IPS DF 6.9 (cell line): Measurements from ENCODE around the gene SLC24A3.

ENCODE experiments used
- DNase-seq: peaks from one replicate; pipeline ENCODE4 v3.0.0-alpha.2; 2013; ENCODE audit warnings: low read depth, low spot score
- H3K27ac ChIP-seq: one replicate; pipeline ENCODE4 v1.5.1; 2013; ENCODE audit warnings: low read length, control low read depth
- H3K27me3 ChIP-seq: 2 replicates; pipeline ENCODE4 v1.6.1; 2013; ENCODE audit warnings: mild to moderate bottlenecking, low read length; ENCODE audit not compliant: control insufficient read depth, insufficient read depth
- H3K36me3 ChIP-seq: 2 replicates; pipeline ENCODE4 v1.6.1; 2013; ENCODE audit warnings: low read length; ENCODE audit not compliant: control insufficient read depth, insufficient read depth
- H3K4me1 ChIP-seq: 2 replicates; pipeline ENCODE4 v1.6.1; 2013; ENCODE audit warnings: low read length; ENCODE audit not compliant: control insufficient read depth, insufficient read depth
- H3K4me3 ChIP-seq: 2 replicates; pipeline ENCODE4 v1.5.1; 2013; ENCODE audit warnings: mild to moderate bottlenecking, low read length
- H3K9me3 ChIP-seq: 2 replicates; pipeline ENCODE4 v1.6.1; 2013; ENCODE audit warnings: low read length, inconsistent platforms; ENCODE audit not compliant: control insufficient read depth, insufficient read depth
- WGBS: extraction: QIAGEN DNeasy Blood & Tissue Kit; methylation state at CpG from one replicate; pipeline ENCODE4 v1.1.7; 2013; ENCODE audit warnings: mixed read lengths, missing lambda C conversion rate; ENCODE audit not compliant: insufficient read length, insufficient coverage; 5-methylcytosine and 5-hydroxymethylcytosine counted together

Gene SLC24A3

DNA sequence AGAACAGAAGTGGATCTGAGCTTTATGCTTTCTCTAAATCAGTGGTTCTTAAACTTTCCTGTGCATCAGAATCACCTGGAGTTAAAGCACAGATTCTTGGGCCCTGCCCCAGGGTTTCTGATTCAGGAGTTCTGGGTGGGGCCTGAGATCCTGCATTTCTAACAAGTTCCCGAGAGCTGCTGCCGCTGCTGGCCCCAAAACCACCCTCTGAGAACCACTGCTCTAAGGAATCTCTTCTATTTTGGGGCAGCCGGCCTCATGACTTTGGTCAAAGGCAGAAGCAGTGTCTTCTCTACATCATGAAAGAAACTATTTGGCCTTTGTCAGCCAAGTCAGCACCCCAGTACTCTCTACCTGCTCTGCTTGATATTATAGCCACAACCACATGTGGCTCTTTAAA, 503.5 kb downstream of the SLC24A3 start:
- Histone ChIP-seq H3K4me3 (no peak overlapping the region), H3K27me3 (no peaks in the 10 kb centered on the region), H3K4me1 (no peaks in the 10 kb centered on the region), H3K36me3 (no peaks in the 10 kb centered on the region), H3K27ac (no peak overlapping the region), H3K9me3 (peaks cover 2% of the 10 kb centered on the region; the same call in 1 of the 2 replicates)
- no CpG with 5 or more reads among the region's 3 CpGs for WGBS
- no peak for DNase-seq

DNA sequence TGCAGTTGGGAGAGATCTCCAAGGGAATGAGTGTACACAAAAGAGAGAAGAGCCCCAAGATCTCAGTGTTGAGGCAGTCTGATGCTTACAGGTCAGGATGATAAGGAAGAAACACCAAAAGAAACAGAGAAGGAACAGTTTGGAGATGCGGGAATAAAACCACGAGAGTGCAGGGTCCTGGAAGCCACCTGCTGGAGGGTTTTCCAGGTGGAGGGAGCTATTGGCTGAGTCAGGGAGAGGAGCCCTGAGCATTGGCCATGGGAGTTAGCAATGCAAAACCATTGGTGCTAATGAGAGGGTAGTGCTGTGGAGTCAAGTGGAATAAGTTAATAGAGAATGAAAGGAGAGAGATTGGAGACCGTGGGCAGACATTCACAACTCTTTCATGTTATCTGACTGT, 506.4 kb downstream of the SLC24A3 start:
- WGBS, result no CpG with 5 or more reads among the region's 3 CpGs
- Histone ChIP-seq H3K4me3 (no peak overlapping the region), H3K27me3 (no peaks in the 10 kb centered on the region), H3K9me3 (peaks cover 2% of the 10 kb centered on the region; the same call in 1 of the 2 replicates), H3K36me3 (no peaks in the 10 kb centered on the region), H3K4me1 (no peaks in the 10 kb centered on the region), H3K27ac (no peak overlapping the region)
- DNase-seq, result no peak

DNA sequence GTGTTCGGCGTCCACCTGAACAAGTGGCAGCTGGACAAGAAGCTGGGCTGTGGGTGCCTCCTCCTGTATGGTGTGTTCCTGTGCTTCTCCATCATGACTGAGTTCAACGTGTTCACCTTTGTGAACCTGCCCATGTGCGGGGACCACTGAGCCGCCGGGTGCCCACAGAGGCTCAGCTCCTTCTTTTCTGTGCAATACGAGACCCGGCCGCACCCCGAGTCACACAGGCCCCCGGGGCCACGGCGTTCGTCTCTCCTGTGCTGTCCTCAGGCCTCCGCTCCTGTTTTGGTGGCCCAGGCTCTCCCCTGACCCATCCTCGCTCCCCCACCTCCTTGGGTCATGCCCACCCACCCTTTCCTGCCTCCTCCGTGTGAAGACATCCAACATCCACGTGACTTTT, 508.5 kb downstream of the SLC24A3 start:
- no peak overlapping the region for H3K27ac ChIP-seq
- peaks cover 2% of the 10 kb centered on the region; the same call in 1 of the 2 replicates for H3K9me3 ChIP-seq
- no CpG with 5 or more reads among the region's 18 CpGs for WGBS
- no peaks in the 10 kb centered on the region for H3K36me3 ChIP-seq
- H3K4me1 ChIP-seq, result no peaks in the 10 kb centered on the region
- DNase-seq, result no peak
- H3K27me3 ChIP-seq, result no peaks in the 10 kb centered on the region
- no peak overlapping the region for H3K4me3 ChIP-seq

DNA sequence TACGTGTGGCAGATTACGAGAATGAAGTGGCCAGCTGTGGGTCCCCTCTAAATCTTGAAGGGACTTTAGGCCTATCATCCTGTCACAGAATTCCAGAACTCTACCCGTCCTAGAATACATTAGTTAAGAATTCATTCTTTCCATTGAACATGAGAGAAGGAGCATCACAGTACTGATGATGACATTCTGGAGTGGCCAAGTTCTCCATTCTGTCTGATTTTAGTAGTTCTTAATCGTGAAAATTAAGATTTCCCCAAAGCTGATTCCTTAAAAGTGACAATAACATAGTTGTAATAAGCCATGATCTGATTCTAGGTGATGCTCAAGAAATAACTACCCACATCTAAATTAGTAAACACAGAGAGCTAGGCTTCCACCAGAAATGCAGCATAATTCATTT, 510.6 kb downstream of the SLC24A3 start:
- H3K4me3 ChIP-seq, result no peak overlapping the region
- no peaks in the 10 kb centered on the region for H3K9me3 ChIP-seq
- no peaks in the 10 kb centered on the region for H3K4me1 ChIP-seq
- no peaks in the 10 kb centered on the region for H3K36me3 ChIP-seq
- DNase-seq, result no peak
- no peaks in the 10 kb centered on the region for H3K27me3 ChIP-seq
- WGBS, result no CpG with 5 or more reads among the region's 4 CpGs
- H3K27ac ChIP-seq, result no peak overlapping the region

DNA sequence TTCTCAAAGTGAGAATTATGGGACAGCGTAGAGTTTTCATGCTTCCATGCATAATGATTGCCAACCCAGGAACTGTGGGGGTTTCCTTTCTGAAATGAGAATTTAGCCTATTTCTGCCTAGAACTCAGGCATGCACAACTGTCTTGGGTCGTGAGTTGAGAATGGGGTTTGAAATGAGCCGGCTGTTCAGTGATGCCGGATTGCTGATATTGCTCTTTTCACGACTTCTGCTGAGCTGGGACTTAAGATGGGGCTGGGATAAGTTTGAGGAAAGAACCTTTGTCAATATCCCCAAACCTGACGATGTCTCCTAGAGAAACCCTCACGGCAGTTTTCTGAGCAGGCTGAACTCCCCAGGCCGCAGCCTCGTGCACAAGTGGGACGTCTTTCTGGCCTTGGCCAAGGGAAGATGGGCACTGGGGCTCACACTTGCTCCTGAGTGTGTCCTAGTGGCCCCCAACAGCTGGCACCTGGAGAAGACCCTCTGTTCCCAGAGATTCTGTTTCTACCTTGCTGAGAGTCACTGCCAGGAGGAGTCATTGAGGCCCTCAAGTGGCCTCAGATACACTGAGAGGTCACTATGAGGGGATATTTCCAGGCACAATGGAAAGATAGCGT, 511.5 kb downstream of the SLC24A3 start:
- no CpG with 5 or more reads among the region's 11 CpGs for WGBS
- Histone ChIP-seq H3K27me3 (no peaks in the 10 kb centered on the region), H3K4me3 (no peak overlapping the region), H3K36me3 (no peaks in the 10 kb centered on the region), H3K27ac (no peak overlapping the region), H3K4me1 (no peaks in the 10 kb centered on the region), H3K9me3 (no peaks in the 10 kb centered on the region)
- DNase-seq, result no peak

DNA sequence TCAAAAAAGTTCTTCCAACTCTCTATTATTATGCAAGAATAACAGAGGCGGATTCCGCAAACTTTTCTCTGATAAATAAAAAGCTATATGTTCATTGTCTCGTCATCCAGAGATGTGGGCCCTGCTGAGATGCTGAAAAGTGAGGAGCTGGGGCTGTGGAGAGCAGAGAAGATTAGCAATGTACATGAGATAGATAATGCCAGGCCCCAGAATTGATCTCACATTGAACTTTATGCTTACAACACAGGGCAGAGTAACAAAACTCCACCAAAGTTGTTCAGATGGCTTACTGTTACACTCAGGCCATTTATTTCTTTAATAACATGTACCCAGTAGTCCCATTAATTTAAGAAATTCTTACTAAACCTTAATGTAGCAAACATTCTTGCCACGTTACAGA, 512.9 kb downstream of the SLC24A3 start:
- no peaks in the 10 kb centered on the region for H3K9me3 ChIP-seq
- DNase-seq, result no peak
- no peaks in the 10 kb centered on the region for H3K4me1 ChIP-seq
- no peaks in the 10 kb centered on the region for H3K27me3 ChIP-seq
- no CpG with 5 or more reads among the region's 4 CpGs for WGBS
- H3K27ac ChIP-seq, result no peak overlapping the region
- no peaks in the 10 kb centered on the region for H3K36me3 ChIP-seq
- H3K4me3 ChIP-seq, result no peak overlapping the region

DNA sequence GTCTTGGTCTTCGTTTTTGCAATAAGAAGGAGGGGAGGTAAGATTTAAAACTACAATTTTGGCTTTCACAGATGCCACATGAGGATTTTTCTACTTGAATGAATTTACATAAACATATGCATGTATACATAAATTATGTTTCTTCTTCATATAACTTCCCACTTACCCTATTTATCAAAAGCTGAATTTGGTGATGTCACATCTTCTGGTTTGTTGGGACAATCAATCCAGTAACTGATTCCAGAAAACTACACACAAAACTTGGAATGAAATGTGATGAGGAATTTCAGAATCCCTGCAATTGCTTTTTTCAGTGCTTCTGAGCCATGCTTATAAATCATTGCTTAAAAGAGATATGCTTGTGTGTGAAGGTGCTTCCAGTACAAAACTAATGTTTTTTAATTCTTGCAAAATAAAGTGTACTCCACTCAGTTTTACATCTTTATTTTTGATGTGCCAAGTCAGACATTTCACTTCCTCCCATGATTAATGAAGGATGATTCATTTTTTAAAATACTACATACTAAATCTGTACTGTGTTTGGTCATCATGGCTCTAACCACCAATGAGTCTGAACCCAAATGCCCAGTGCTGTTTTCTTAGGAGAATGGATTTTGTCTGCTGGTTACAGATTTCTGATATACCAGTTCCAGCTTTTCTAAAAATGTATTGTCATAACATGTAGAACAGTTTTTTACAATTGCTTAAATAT, 513.5 kb downstream of the SLC24A3 start:
- Histone ChIP-seq H3K27me3 (no peaks in the 10 kb centered on the region), H3K27ac (no peak overlapping the region), H3K4me3 (no peak overlapping the region), H3K4me1 (no peaks in the 10 kb centered on the region), H3K9me3 (no peaks in the 10 kb centered on the region), H3K36me3 (no peaks in the 10 kb centered on the region)
- no CpG with 5 or more reads among the region's 1 CpG for WGBS
- DNase-seq, result no peak

DNA sequence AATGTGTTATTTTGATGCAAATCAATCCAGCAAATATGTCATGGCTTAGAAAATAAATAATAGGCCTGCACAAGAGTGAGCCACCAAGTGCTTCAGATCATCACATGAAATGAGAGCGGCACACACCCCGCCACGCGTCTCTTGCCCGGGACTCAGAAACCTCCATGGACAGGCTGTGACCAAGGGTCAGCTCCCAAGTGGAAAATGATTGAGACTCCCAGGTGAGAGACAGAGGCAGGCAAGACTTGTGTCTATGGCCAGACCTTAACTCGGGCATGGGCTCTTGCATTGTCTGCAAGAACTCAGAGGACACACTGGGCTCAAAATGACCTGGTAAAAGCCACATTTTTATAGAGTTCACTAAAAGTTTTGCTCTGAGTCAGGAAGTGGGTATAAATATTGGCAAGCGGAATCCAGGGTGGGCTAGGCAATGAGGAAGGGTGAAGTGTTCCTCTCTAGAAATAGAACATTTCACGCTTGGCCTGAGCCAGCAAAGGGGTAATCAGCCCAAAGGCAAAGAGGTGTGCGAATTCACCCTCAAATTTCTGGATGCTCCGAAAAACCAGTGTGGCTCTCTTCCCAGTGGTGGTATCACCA, 514.9 kb downstream of the SLC24A3 start:
- no peak for DNase-seq
- H3K9me3 ChIP-seq, result no peaks in the 10 kb centered on the region
- H3K36me3 ChIP-seq, result no peaks in the 10 kb centered on the region
- H3K27me3 ChIP-seq, result no peaks in the 10 kb centered on the region
- WGBS, result no CpG with 5 or more reads among the region's 10 CpGs
- H3K27ac ChIP-seq, result no peak overlapping the region
- H3K4me1 ChIP-seq, result no peaks in the 10 kb centered on the region
- no peak overlapping the region for H3K4me3 ChIP-seq

DNA sequence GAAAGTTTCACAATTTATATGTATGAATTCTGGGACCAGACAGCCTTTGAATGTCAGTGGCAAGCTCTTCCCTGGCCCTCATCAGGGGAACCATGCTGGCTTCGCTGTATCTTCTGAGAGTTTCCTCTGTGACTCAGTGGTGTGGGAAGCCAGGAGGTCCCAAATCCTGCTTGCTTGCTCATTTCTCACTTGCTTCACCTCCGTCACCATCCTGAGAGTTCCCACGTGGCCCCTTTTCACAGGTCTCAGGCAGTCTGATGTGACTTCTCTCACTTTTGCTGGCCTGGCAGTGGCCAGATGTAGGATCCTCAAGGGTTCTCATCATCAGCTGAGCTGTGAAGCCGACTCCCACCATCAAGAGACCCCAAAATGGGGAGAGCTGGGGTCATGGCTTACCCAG, 517.2 kb downstream of the SLC24A3 start:
- H3K27ac ChIP-seq, result no peak overlapping the region
- DNase-seq, result no peak
- no CpG with 5 or more reads among the region's 4 CpGs for WGBS
- no peak overlapping the region for H3K4me3 ChIP-seq
- H3K9me3 ChIP-seq, result no peaks in the 10 kb centered on the region
- H3K36me3 ChIP-seq, result no peaks in the 10 kb centered on the region
- H3K4me1 ChIP-seq, result no peaks in the 10 kb centered on the region
- no peaks in the 10 kb centered on the region for H3K27me3 ChIP-seq

DNA sequence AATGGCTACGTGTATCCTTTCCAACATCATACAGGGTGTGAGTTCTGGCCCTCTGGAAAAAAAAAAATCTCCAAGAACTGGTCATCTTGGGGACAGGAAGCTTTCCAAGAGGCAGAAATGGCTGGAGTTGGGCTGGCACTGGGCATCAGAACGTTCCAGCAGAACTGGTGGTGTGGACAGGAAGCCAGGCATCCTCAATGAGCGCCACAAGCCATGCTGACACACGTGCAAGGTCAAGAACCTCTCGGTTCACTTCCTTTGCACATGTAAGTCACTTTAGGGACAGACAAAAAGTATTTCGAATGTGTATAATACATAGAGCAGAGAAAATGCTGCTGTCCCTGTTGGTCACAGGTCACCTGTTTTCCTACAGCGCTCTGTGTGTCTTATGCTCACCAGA, 518.3 kb downstream of the SLC24A3 start:
- Histone ChIP-seq H3K9me3 (no peaks in the 10 kb centered on the region), H3K4me1 (no peaks in the 10 kb centered on the region), H3K4me3 (no peak overlapping the region), H3K27me3 (no peaks in the 10 kb centered on the region), H3K36me3 (no peaks in the 10 kb centered on the region), H3K27ac (no peak overlapping the region)
- no CpG with 5 or more reads among the region's 7 CpGs for WGBS
- DNase-seq, result no peak
